Endothelial cell of umbilical vein (primary cell): ENCODE data around the gene ALDH1A3.

Experiments
- CTCF ChIP-seq, 2 donors: IDR thresholded peaks; 1 replicate in 1 of 2; 2 replicates in 1 of 2; pipeline ENCODE4 v1.5.1; 2011; ENCODE audit warnings: low read length in 2 of 2, mild to moderate bottlenecking in 2 of 2, moderate library complexity in 2 of 2, control low read depth in 1 of 2, inconsistent platforms in 1 of 2, low read depth in 1 of 2; ENCODE audit not compliant: insufficient read depth in 1 of 2; ENCODE audit errors: extremely low read depth in 1 of 2
- POLR2A ChIP-seq: IDR thresholded peaks from 2 replicates; pipeline ENCODE4 v1.6.1; 2012; ENCODE audit warnings: low read depth, mild to moderate bottlenecking, control low read depth, low read length
- POLR2AphosphoS5 ChIP-seq: IDR thresholded peaks from 2 replicates; pipeline ENCODE4 v1.6.1; 2012; ENCODE audit warnings: low read depth, mild to moderate bottlenecking, control low read depth, low read length, moderate library complexity; ENCODE audit not compliant: insufficient read depth

GRCh38 chr15:100900136-100900794, 20.6 kb downstream of the ALDH1A3 start:
- TF ChIP-seq CTCF (IDR thresholded peaks at IDR 0.05; ENCODE audit: extremely low read depth in 1 of 2, insufficient read depth in 1 of 2, low read depth in 1 of 2, low read length in 2 of 2) (no peak), POLR2A (no peak), POLR2AphosphoS5 (no peak)
